Cardiac septum (tissue), 1 donor: ENCODE measurements around the gene COQ8A. TPM values are rescaled to one million over a fixed set of nuclear protein-coding genes. Genes with fewer than 3 reads are reported as not detected.

ENCODE experiments used
- DNase-seq: peaks from one replicate; pipeline ENCODE4 v3.0.0-alpha.2; 2020; ENCODE audit warnings: low spot score
- intact Hi-C: fragments of 100-400 bp; cut with DNase I; formaldehyde crosslinking; loops from one replicate; pipeline ENCODE4 v1.14.0; 2022
- total RNA-seq: library from RNA; stranded (reverse); fragmentation: NEBNext Ultra II Directional; extraction: Animal tissue kit (Norgen Biotek cat#: 25700); gene quantifications from one replicate; pipeline ENCODE4 v1.2.1, GENCODE V29; 2021
- donor health status: DM: no; HTN: no; CAD: no.

The COQ8A gene
- total RNA-seq, 1 donor from 2014 or later = 168 TPM

- DNase-seq = no peak
- intact Hi-C loops = no loop called here
These were observed 25.7 kb downstream of the COQ8A start for GRCh38 chr1:226965581-226966440.

GRCh38 chr1:226966683-226967082 is 26.6 kb downstream of the COQ8A start:
- intact Hi-C loops = no loop called here
- no peak for DNase-seq

DNA sequence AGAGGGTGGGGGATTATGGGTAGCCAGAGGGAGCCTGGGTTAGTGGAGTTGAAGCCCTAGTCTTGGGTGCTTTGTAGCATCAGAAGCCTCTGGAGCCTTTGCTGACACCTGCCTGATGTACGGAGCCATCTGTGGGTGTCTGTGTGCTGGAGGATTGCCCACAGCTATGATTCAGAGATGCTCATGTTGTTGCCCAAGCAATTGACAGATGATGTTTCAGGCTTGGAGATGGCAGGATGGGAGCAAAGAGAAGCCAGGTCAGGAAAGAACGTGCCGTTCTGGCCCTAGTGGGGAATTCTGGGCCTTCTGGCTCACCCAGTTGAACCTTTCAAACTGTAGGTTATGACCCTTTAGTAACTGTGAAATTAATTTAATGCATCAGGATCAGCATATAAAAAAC is 27.6 kb downstream of the COQ8A start:
- no peak for DNase-seq
- intact Hi-C loops = no loop called here

- DNase-seq = no peak
- intact Hi-C loops = no loop called here
These were observed 31.7 kb downstream of the COQ8A start for GRCh38 chr1:226971765-226972164.

- no peak for DNase-seq
- intact Hi-C loops = no loop called here
These were observed 32.8 kb downstream of the COQ8A start for GRCh38 chr1:226972931-226973330.

- intact Hi-C loops = no loop called here
- no peak for DNase-seq
These were observed 33.3 kb downstream of the COQ8A start for GRCh38 chr1:226973371-226973897.

- intact Hi-C loops = loop anchor here (2.0 kb wide), 1 partner anchor 33 kb away; the partner anchor contains the start of gene COQ8A
- DNase-seq = no peak
These were observed 33.9 kb downstream of the COQ8A start for GRCh38 chr1:226973898-226974543.

GRCh38 chr1:226974544-226975258 is 34.6 kb downstream of the COQ8A start:
- no peak for DNase-seq
- intact Hi-C loops = loop anchor here (2.0 kb wide), 1 partner anchor 34 kb away; the partner anchor contains the start of gene COQ8A

- intact Hi-C loops = loop anchor here (2.0 kb wide), 1 partner anchor 35 kb away; the partner anchor contains the start of gene COQ8A
- DNase-seq = no peak
These were observed 35.5 kb downstream of the COQ8A start for GRCh38 chr1:226975259-226976250.

DNA sequence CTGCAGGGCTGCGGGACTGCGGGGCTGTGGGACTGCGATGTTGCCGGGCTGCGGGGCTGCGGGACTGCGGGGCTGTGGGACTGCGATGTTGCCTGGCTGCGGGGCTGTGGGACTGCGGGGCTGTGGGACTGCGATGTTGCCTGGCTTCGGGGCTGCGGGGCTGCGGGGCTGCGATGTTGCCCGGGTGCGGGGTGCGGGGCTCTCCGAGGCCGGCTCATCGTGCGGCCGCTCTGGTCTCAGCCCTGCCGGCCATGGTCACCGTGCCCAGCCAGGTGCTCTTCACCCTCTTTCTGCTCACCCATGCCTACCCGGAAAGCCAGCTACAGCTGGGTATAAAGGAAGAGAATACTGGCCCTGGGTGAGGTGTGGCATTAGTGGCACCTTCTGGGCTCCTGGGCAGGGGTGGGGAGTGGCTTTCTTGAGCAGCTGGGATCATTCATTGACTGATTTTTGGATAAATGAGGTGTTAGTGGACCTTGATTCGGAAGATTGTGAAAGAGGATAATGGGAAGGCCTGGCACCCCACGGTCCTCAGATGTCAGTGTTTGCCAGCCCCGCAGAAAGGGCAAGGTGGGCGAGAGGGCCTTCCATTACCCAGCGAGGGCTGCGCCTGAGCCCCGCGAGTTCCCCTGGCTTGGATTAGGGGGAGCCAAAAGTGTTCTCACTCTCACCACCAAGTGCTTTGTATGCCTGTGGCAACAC is 36.3 kb downstream of the COQ8A start:
- DNase-seq = no peak
- intact Hi-C loops = no loop called here

GRCh38 chr1:226976978-226977642 is 37.0 kb downstream of the COQ8A start:
- DNase-seq = no peak
- intact Hi-C loops = no loop called here

DNA sequence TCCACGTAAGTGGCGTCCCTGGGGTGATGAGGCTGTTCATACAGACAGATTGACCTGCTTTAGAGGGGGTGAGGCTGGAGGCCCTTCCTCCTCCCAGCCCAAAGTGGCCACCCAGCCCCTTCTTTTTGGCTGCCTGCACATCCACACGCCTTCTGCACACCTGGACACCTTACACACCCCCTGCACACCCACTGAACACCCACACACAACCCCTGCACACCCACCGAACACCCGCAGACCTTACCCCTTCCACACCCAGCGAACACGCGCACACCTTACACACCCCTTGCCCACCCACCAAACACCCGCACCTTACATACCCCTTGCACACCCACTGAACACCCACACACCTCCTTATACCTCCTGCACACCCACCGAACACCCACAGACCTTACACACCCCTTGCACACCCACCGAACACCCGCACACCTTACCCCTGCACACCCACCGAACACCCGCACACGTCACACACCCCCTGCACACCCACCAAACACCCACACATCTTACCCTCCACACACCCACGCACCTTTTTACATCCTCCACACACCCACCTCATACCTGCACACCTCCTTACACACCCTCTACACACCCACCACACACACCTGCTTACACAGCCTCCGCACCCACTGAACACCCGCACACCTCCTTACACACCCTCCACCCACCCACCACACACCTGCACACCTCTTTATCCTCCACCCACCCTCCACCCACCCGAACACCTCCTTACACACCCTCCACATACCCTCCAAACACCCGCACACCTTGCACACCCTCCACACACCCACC is 37.7 kb downstream of the COQ8A start:
- no peak for DNase-seq
- intact Hi-C loops = no loop called here

DNA sequence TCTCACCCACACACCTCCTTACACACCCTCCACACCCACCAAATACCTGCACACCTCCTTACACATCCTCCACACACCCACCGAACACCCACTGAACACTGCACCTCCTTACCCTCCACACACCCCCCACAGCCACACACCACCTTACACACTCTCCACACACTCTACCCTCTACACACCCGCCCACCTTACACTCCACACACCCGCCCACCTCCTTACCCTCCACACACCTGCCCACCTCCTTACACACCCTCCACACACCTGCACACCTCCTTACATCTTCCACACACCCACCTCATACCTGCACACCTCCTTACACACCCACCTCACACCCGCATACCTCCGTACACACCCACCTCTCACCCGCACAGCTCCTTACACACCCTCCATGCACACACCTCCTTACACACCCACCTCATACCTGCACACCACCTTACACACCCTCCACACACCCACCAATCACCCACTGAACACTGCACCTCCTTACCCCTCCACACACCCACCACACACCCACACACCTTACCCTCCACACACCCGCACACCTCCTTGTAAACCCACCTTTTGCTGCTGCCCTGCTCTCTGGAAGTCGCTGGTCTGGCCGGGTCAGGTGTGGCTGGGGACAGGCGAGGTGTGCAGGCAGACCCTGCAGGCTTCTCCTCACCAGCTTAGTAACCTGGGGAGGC is 38.5 kb downstream of the COQ8A start:
- no peak for DNase-seq
- intact Hi-C loops = no loop called here

GRCh38 chr1:226979115-226979516 is 39.0 kb downstream of the COQ8A start:
- intact Hi-C loops = no loop called here
- DNase-seq = no peak

- DNase-seq = no peak
- intact Hi-C loops = no loop called here
These were observed 39.5 kb downstream of the COQ8A start for GRCh38 chr1:226979517-226980121.

GRCh38 chr1:226980122-226980560 is 40.0 kb downstream of the COQ8A start:
- no peak for DNase-seq
- intact Hi-C loops = no loop called here
